Measurements from ENCODE around the gene SLC6A18.
"Not testable (repeated sequence)": the region's sequence is repeated elsewhere in the genome, so short reads cannot be mapped to it uniquely, and the experiment has no call there.

SLC6A18 gene

GRCh38 chr5:1278656-1279442 is 53.7 kb downstream of the SLC6A18 start:
- DNase-seq = no peak

GRCh38 chr5:1279443-1280151 is 54.4 kb downstream of the SLC6A18 start:
- DNase-seq = no peak

- DNase-seq = no peak
Observed at GRCh38 chr5:1280177-1281037, 55.2 kb downstream of the SLC6A18 start.

- no peak for DNase-seq
Observed at GRCh38 chr5:1281038-1281882, 56.1 kb downstream of the SLC6A18 start.

- DNase-seq = peak; percentile 80
Observed at GRCh38 chr5:1282131-1282992, 57.2 kb downstream of the SLC6A18 start.

- not testable (repeated sequence) for DNase-seq
Observed at GRCh38 chr5:1282993-1283728, 58.0 kb downstream of the SLC6A18 start.

- DNase-seq = not testable (repeated sequence)
Observed at GRCh38 chr5:1283729-1284041, 58.5 kb downstream of the SLC6A18 start.

GRCh38 chr5:1284336-1284970 is 59.3 kb downstream of the SLC6A18 start:
- not testable (repeated sequence) for DNase-seq

GRCh38 chr5:1285141-1285540 is 60.0 kb downstream of the SLC6A18 start:
- no peak for DNase-seq

- DNase-seq = no peak
Observed at GRCh38 chr5:1285883-1286291, 60.7 kb downstream of the SLC6A18 start.

- no peak for DNase-seq
Observed at GRCh38 chr5:1288439-1289335, 63.5 kb downstream of the SLC6A18 start.

- DNase-seq = not testable (repeated sequence)
Observed at GRCh38 chr5:1289559-1289958, 64.4 kb downstream of the SLC6A18 start.

GRCh38 chr5:1290956-1291355 is 65.8 kb downstream of the SLC6A18 start:
- not testable (repeated sequence) for DNase-seq

GRCh38 chr5:1291611-1292080 is 66.5 kb downstream of the SLC6A18 start:
- DNase-seq = peak; percentile 66

GRCh38 chr5:1292139-1292538 is 67.0 kb downstream of the SLC6A18 start:
- DNase-seq = peak; percentile 35

GRCh38 chr5:1292846-1293415 is 67.8 kb downstream of the SLC6A18 start:
- DNase-seq = no peak

GRCh38 chr5:1293416-1294205 is 68.4 kb downstream of the SLC6A18 start:
- no peak for DNase-seq
